ENCODE results near the gene GRB2.

GRB2 gene

DNA sequence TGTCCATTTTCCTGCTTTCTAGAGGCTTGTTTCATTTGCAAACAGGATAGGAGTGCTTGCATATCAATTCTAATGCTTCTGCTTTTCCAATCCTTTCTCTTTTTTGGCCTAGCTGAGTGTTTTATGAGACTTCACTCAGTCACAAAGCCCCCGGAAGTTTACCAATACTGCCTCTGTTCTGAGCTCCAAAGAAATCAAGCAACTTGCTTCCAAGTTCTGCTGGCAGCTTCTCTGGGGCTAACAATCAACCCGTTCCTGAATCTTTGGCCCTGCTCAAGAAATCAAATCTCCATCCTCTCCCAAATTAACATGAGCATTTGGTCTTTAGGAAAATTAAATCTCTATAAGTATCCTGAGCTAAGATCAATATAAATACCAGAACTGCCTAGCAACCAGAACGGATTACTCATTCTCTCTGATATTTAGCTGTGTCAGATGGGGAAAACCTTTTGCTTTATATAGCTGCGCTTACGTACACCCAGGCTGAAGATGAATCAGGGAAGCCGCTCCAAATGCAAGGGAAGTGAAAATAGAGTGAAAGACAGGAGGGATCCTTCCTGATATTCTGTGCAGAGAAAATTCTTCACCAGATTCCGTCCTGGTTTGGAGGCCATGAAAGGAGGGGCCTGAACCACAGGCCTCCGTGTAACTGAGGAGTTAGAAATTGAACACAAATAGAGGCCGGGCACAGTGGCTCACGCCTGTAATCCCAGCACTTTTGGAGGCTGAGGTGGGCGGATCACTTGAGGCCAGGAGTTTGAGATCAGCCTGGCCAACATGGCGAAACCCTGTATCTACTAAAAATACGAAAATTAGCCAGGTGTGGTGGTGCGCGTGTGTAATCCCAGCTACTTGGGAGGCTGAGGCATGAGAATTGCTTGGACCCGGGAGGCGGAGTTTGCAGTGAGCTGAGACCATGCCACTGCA is 23.3 kb upstream of the GRB2 start:
- no peaks in the 10 kb centered on the region for H3K27me3 ChIP-seq (ENCODE audit: insufficient read depth, insufficient read length)
- TF ChIP-seq ZNF274 (IDR thresholded peaks at IDR 0.05; ENCODE audit: low read depth, low read length) (no peak), YY1 (IDR thresholded peaks at IDR 0.05; ENCODE audit: insufficient read depth, insufficient read length) (no peak), SUZ12 (IDR thresholded peaks at IDR 0.05; ENCODE audit: extremely low read depth, insufficient read depth, insufficient read length) (no peak)
- no peaks in the 10 kb centered on the region for H3K9me3 ChIP-seq (ENCODE audit: insufficient read depth, low read length)
- no peaks in the 10 kb centered on the region for H3K4me1 ChIP-seq (ENCODE audit: insufficient read depth, insufficient read length)
- H3K36me3 ChIP-seq (ENCODE audit: insufficient read depth, insufficient read length, low read length), result no peaks in the 10 kb centered on the region
- DNase-seq (ENCODE audit: low read depth, low spot score), result no peak
- no peak overlapping the region for H3K9ac ChIP-seq (ENCODE audit: insufficient read length, low read depth)
- no peak overlapping the region for H3K4me3 ChIP-seq (ENCODE audit: insufficient read length, low read depth)

GRCh38 chr17:75418531-75418930 is 13.1 kb upstream of the GRB2 start:
- H3K9ac ChIP-seq (ENCODE audit: insufficient read length, low read depth), result no peak overlapping the region
- peaks cover 11% of the 10 kb centered on the region for H3K27me3 ChIP-seq (ENCODE audit: insufficient read depth, insufficient read length)
- H3K4me3 ChIP-seq (ENCODE audit: insufficient read length, low read depth), result no peak overlapping the region
- no peak for TF ChIP-seq YY1 (IDR thresholded peaks at IDR 0.05; ENCODE audit: insufficient read depth, insufficient read length)
- TF ChIP-seq ZNF274 (IDR thresholded peaks at IDR 0.05; ENCODE audit: low read depth, low read length), result no peak
- TF ChIP-seq SUZ12 (IDR thresholded peaks at IDR 0.05; ENCODE audit: extremely low read depth, insufficient read depth, insufficient read length), result no peak
- H3K9me3 ChIP-seq (ENCODE audit: insufficient read depth, low read length), result no peaks in the 10 kb centered on the region
- no peaks in the 10 kb centered on the region for H3K36me3 ChIP-seq (ENCODE audit: insufficient read depth, insufficient read length, low read length)
- H3K4me1 ChIP-seq (ENCODE audit: insufficient read depth, insufficient read length), result no peaks in the 10 kb centered on the region
- DNase-seq (ENCODE audit: low read depth, low spot score), result no peak

DNA sequence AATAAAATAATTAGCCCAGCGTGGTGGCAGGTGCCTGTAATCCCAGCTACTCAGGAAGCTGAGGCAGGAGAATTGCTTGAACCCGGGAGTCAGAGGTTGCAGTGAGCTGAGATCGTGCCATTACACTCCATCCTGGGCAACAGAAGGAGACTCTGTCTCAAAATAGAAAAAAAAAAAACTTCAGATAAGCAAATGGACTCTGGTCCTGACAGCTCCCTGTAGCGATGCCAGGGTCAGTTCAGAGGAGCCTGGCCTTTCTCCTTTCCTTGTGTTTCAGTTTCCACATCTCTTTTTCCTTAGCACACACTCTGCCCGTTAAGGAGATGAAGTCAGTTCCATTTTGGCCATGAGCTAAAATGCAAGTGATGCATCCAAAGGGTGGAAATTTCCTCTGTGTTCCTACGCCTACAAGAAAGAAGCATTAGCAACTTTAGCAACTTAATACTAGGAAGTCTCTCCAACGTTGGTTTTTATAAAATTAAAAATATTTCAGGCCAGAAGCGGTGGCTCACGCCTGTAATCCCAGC is 11.6 kb upstream of the GRB2 start:
- no peak for TF ChIP-seq ZNF274 (IDR thresholded peaks at IDR 0.05; ENCODE audit: low read depth, low read length)
- TF ChIP-seq SUZ12 (IDR thresholded peaks at IDR 0.05; ENCODE audit: extremely low read depth, insufficient read depth, insufficient read length), result no peak
- no peak for TF ChIP-seq YY1 (IDR thresholded peaks at IDR 0.05; ENCODE audit: insufficient read depth, insufficient read length)
- no peaks in the 10 kb centered on the region for H3K36me3 ChIP-seq (ENCODE audit: insufficient read depth, insufficient read length, low read length)
- no peak for DNase-seq (ENCODE audit: low read depth, low spot score)
- H3K9ac ChIP-seq (ENCODE audit: insufficient read length, low read depth), result no peak overlapping the region
- H3K27me3 ChIP-seq (ENCODE audit: insufficient read depth, insufficient read length), result peaks cover 16% of the 10 kb centered on the region
- H3K4me3 ChIP-seq (ENCODE audit: insufficient read length, low read depth), result no peak overlapping the region
- no peaks in the 10 kb centered on the region for H3K4me1 ChIP-seq (ENCODE audit: insufficient read depth, insufficient read length)
- H3K9me3 ChIP-seq (ENCODE audit: insufficient read depth, low read length), result no peaks in the 10 kb centered on the region

DNA sequence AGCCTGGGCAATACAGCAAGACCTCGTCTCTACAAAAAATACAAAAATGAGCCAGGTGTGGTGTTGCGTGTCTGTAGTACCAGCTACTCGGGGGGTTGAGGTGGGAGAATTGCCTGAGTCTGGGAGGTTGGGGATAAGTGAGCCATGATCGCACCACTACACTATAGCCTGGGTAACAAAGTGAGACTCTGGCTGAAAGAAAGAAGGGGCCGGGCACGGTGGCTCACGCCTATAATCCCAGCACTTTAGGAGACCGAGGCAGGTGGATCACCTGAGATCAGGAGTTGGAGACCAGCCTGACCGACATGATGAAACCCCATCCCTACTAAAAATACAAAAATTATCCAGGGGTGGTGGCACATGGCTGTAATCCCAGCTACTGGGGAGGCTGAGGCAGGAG is 10.5 kb upstream of the GRB2 start:
- Histone ChIP-seq H3K9ac (ENCODE audit: insufficient read length, low read depth) (no peak overlapping the region), H3K36me3 (ENCODE audit: insufficient read depth, insufficient read length, low read length) (no peaks in the 10 kb centered on the region), H3K4me1 (ENCODE audit: insufficient read depth, insufficient read length) (no peaks in the 10 kb centered on the region), H3K9me3 (ENCODE audit: insufficient read depth, low read length) (no peaks in the 10 kb centered on the region), H3K4me3 (ENCODE audit: insufficient read length, low read depth) (no peak overlapping the region), H3K27me3 (ENCODE audit: insufficient read depth, insufficient read length) (peaks cover 16% of the 10 kb centered on the region)
- TF ChIP-seq ZNF274 (IDR thresholded peaks at IDR 0.05; ENCODE audit: low read depth, low read length) (no peak), SUZ12 (IDR thresholded peaks at IDR 0.05; ENCODE audit: extremely low read depth, insufficient read depth, insufficient read length) (no peak), YY1 (IDR thresholded peaks at IDR 0.05; ENCODE audit: insufficient read depth, insufficient read length) (no peak)
- no peak for DNase-seq (ENCODE audit: low read depth, low spot score)

DNA sequence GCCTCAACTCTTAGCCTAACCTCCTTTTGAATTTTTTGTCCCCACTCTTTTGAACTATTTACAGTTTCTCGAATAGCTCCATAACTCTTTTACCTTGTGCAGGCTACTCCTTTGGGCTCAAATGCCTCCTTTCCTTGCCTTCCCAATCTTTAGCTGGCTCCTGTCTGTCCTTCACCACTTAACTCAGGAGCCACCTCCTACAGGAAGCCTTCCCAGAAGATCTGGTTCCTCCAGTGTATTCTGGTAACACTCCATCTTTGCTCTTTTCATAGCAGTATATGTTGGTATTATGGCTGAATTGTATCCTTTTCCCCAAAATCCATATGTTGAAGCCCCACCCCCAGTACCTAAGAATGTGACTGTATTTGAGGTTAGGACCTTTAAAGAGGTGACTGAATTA is 9.0 kb upstream of the GRB2 start:
- no peaks in the 10 kb centered on the region for H3K9me3 ChIP-seq (ENCODE audit: insufficient read depth, low read length)
- no peak overlapping the region for H3K4me3 ChIP-seq (ENCODE audit: insufficient read length, low read depth)
- H3K36me3 ChIP-seq (ENCODE audit: insufficient read depth, insufficient read length, low read length), result no peaks in the 10 kb centered on the region
- H3K27me3 ChIP-seq (ENCODE audit: insufficient read depth, insufficient read length), result peaks cover 16% of the 10 kb centered on the region
- H3K4me1 ChIP-seq (ENCODE audit: insufficient read depth, insufficient read length), result no peaks in the 10 kb centered on the region
- DNase-seq (ENCODE audit: low read depth, low spot score), result no peak
- no peak overlapping the region for H3K9ac ChIP-seq (ENCODE audit: insufficient read length, low read depth)
- TF ChIP-seq SUZ12 (IDR thresholded peaks at IDR 0.05; ENCODE audit: extremely low read depth, insufficient read depth, insufficient read length) (no peak), ZNF274 (IDR thresholded peaks at IDR 0.05; ENCODE audit: low read depth, low read length) (no peak), YY1 (IDR thresholded peaks at IDR 0.05; ENCODE audit: insufficient read depth, insufficient read length) (no peak)

GRCh38 chr17:75412455-75413317 is 7.2 kb upstream of the GRB2 start:
- no peaks in the 10 kb centered on the region for H3K9me3 ChIP-seq (ENCODE audit: insufficient read depth, low read length)
- no peak overlapping the region for H3K9ac ChIP-seq (ENCODE audit: insufficient read length, low read depth)
- no peaks in the 10 kb centered on the region for H3K36me3 ChIP-seq (ENCODE audit: insufficient read depth, insufficient read length, low read length)
- TF ChIP-seq YY1 (IDR thresholded peaks at IDR 0.05; ENCODE audit: insufficient read depth, insufficient read length) (no peak), SUZ12 (IDR thresholded peaks at IDR 0.05; ENCODE audit: extremely low read depth, insufficient read depth, insufficient read length) (no peak), ZNF274 (IDR thresholded peaks at IDR 0.05; ENCODE audit: low read depth, low read length) (no peak)
- no peak for DNase-seq (ENCODE audit: low read depth, low spot score)
- H3K27me3 ChIP-seq (ENCODE audit: insufficient read depth, insufficient read length), result peaks cover 17% of the 10 kb centered on the region
- H3K4me3 ChIP-seq (ENCODE audit: insufficient read length, low read depth), result no peak overlapping the region
- no peaks in the 10 kb centered on the region for H3K4me1 ChIP-seq (ENCODE audit: insufficient read depth, insufficient read length)
